Esophagus (tissue), 2 donors: ENCODE measurements around the gene PDZD2. TPM values are rescaled to one million over a fixed set of nuclear protein-coding genes. Genes with fewer than 3 reads are reported as not detected.

Source experiments
- H3K27ac ChIP-seq, 2 donors: one replicate each; pipeline ENCODE4 v1.5.1; 2013; ENCODE audit warnings: low read depth in 2 of 2, mild to moderate bottlenecking in 2 of 2, inconsistent platforms in 1 of 2, low read length in 1 of 2, moderate library complexity in 1 of 2
- H3K27me3 ChIP-seq, 2 donors: one replicate each; pipeline ENCODE4 v1.6.1; 2013; ENCODE audit warnings: low read length in 2 of 2, control low read depth in 1 of 2, mild to moderate bottlenecking in 1 of 2; ENCODE audit not compliant: insufficient read depth in 2 of 2, control insufficient read depth in 1 of 2
- H3K36me3 ChIP-seq, 2 donors: one replicate each; pipeline ENCODE4 v1.6.1; 2013; ENCODE audit warnings: low read length in 1 of 2; ENCODE audit not compliant: control insufficient read depth in 2 of 2, insufficient read depth in 2 of 2
- H3K4me1 ChIP-seq, 2 donors: one replicate each; pipeline ENCODE4 v1.6.1; 2013; ENCODE audit warnings: low read length in 1 of 2; ENCODE audit not compliant: control insufficient read depth in 2 of 2, insufficient read depth in 2 of 2
- H3K4me3 ChIP-seq, 2 donors: one replicate each; pipeline ENCODE4 v1.5.1; 2013; ENCODE audit warnings: low read length in 2 of 2, mild to moderate bottlenecking in 2 of 2, low read depth in 1 of 2, moderate library complexity in 1 of 2
- H3K9me3 ChIP-seq, 2 donors: one replicate each; pipeline ENCODE4 v1.6.1; 2013; ENCODE audit warnings: mild to moderate bottlenecking in 2 of 2, low read depth in 1 of 2, low read length in 1 of 2, moderate library complexity in 1 of 2; ENCODE audit not compliant: control insufficient read depth in 2 of 2, insufficient read depth in 1 of 2
- WGBS, 2 donors: extraction: QIAGEN DNeasy Blood & Tissue Kit; methylation state at CpG; one replicate each; pipeline ENCODE4 v1.1.7; 2013; 5-methylcytosine and 5-hydroxymethylcytosine counted together
- polyA plus RNA-seq, 2 donors: library from polyadenylated mRNA; stranded (reverse); fragments of 200-250 nt; gene quantifications; one replicate each; pipeline ENCODE4 v1.2.3, GENCODE V29; 2013
- donor health status: healthy with polysubstance abuse.
- donor health status: Bipolar disorder and iron deficiency.

The PDZD2 gene
- polyA plus RNA-seq, 2 donors, result 6.6 to 15.3 TPM

GRCh38 chr5:31990081-31990650 lies 351.2 kb downstream of the PDZD2 start:
- no peak overlapping the region for H3K4me3 ChIP-seq
- no peaks in the 10 kb centered on the region for H3K36me3 ChIP-seq
- no peak overlapping the region for H3K27ac ChIP-seq
- H3K4me1 ChIP-seq, result peaks cover 4 to 6% of the 10 kb centered on the region in 2 donors
- 67 to 75% methylated on average over 10 of the region's 10 CpGs for WGBS, 2 donors
- peaks cover 0 to 6% of the 10 kb centered on the region in 2 donors for H3K9me3 ChIP-seq
- no peaks in the 10 kb centered on the region for H3K27me3 ChIP-seq

- peaks cover 4 to 6% of the 10 kb centered on the region in 2 donors for H3K4me1 ChIP-seq
- no peaks in the 10 kb centered on the region for H3K27me3 ChIP-seq
- H3K9me3 ChIP-seq, result peaks cover 0 to 6% of the 10 kb centered on the region in 2 donors
- H3K36me3 ChIP-seq, result no peaks in the 10 kb centered on the region
- 67 to 74% methylated on average over 3 of the region's 3 CpGs for WGBS, 2 donors
- no peak overlapping the region for H3K27ac ChIP-seq
- no peak overlapping the region for H3K4me3 ChIP-seq
Observed at GRCh38 chr5:31990701-31991110, 351.8 kb downstream of the PDZD2 start.

GRCh38 chr5:31992377-31992776 lies 353.4 kb downstream of the PDZD2 start:
- H3K36me3 ChIP-seq, result no peaks in the 10 kb centered on the region
- H3K4me3 ChIP-seq, result no peak overlapping the region
- H3K27ac ChIP-seq, result no peak overlapping the region
- peaks cover 0 to 4% of the 10 kb centered on the region in 2 donors for H3K9me3 ChIP-seq
- no peaks in the 10 kb centered on the region for H3K27me3 ChIP-seq
- peaks cover 4 to 6% of the 10 kb centered on the region in 2 donors for H3K4me1 ChIP-seq
- 85 to 93% methylated on average over 2 of the region's 2 CpGs for WGBS, 2 donors

- WGBS, 2 donors, result 77 to 89% methylated on average over 6 of the region's 6 CpGs
- H3K27me3 ChIP-seq, result no peaks in the 10 kb centered on the region
Observed at GRCh38 chr5:31993165-31993961, 354.4 kb downstream of the PDZD2 start.

GRCh38 chr5:31995006-31995405 lies 356.1 kb downstream of the PDZD2 start:
- no peak overlapping the region for H3K27ac ChIP-seq
- H3K4me3 ChIP-seq, result no peak overlapping the region
- H3K4me1 ChIP-seq, result peaks cover 0 to 3% of the 10 kb centered on the region in 2 donors
- H3K27me3 ChIP-seq, result no peaks in the 10 kb centered on the region
- WGBS, 2 donors, result 85% methylated on average over 4 of the region's 4 CpGs
- no peaks in the 10 kb centered on the region for H3K36me3 ChIP-seq
- no peaks in the 10 kb centered on the region for H3K9me3 ChIP-seq

More at GRCh38 chr5:31993165-31993961, 354.4 kb downstream of the PDZD2 start:
- Histone ChIP-seq H3K4me1 (peaks cover 3 to 4% of the 10 kb centered on the region in 2 donors), H3K9me3 (no peaks in the 10 kb centered on the region), H3K27ac (no peak overlapping the region), H3K4me3 (no peak overlapping the region), H3K36me3 (no peaks in the 10 kb centered on the region)

- H3K4me1 ChIP-seq, result peaks cover 0 to 2% of the 10 kb centered on the region in 2 donors
- H3K27me3 ChIP-seq, result no peaks in the 10 kb centered on the region
- no peak overlapping the region for H3K27ac ChIP-seq
- H3K9me3 ChIP-seq, result no peaks in the 10 kb centered on the region
- no peak overlapping the region for H3K4me3 ChIP-seq
- 88 to 89% methylated on average over 7 of the region's 7 CpGs for WGBS, 2 donors
- peaks cover 0 to 2% of the 10 kb centered on the region in 2 donors for H3K36me3 ChIP-seq
Observed at GRCh38 chr5:31995714-31996113, 356.8 kb downstream of the PDZD2 start.

GRCh38 chr5:31996909-31997308 lies 358.0 kb downstream of the PDZD2 start:
- H3K4me3 ChIP-seq, result no peak overlapping the region
- peaks cover 0 to 2% of the 10 kb centered on the region in 2 donors for H3K36me3 ChIP-seq
- 86 to 94% methylated on average over 5 of the region's 5 CpGs for WGBS, 2 donors
- H3K4me1 ChIP-seq, result no peaks in the 10 kb centered on the region
- no peaks in the 10 kb centered on the region for H3K9me3 ChIP-seq
- H3K27me3 ChIP-seq, result no peaks in the 10 kb centered on the region
- no peak overlapping the region for H3K27ac ChIP-seq

GRCh38 chr5:31999470-31999869 lies 360.5 kb downstream of the PDZD2 start:
- 72 to 80% methylated on average over 5 of the region's 5 CpGs for WGBS, 2 donors
- Histone ChIP-seq H3K27ac (no peak overlapping the region), H3K4me1 (no peaks in the 10 kb centered on the region), H3K9me3 (no peaks in the 10 kb centered on the region), H3K4me3 (no peak overlapping the region), H3K27me3 (no peaks in the 10 kb centered on the region), H3K36me3 (peaks cover 0 to 2% of the 10 kb centered on the region in 2 donors)

GRCh38 chr5:32000731-32001130 lies 361.8 kb downstream of the PDZD2 start:
- Histone ChIP-seq H3K27me3 (no peaks in the 10 kb centered on the region), H3K4me3 (no peak overlapping the region), H3K9me3 (no peaks in the 10 kb centered on the region), H3K36me3 (peaks cover 0 to 2% of the 10 kb centered on the region in 2 donors), H3K27ac (no peak overlapping the region), H3K4me1 (no peaks in the 10 kb centered on the region)
- 94 to 96% methylated on average over 11 of the region's 11 CpGs for WGBS, 2 donors
